Measurements from ENCODE around the gene TIMP2.
"Not testable (repeated sequence)": the region's sequence is repeated elsewhere in the genome, so short reads cannot be mapped to it uniquely, and the experiment has no call there.

DNA sequence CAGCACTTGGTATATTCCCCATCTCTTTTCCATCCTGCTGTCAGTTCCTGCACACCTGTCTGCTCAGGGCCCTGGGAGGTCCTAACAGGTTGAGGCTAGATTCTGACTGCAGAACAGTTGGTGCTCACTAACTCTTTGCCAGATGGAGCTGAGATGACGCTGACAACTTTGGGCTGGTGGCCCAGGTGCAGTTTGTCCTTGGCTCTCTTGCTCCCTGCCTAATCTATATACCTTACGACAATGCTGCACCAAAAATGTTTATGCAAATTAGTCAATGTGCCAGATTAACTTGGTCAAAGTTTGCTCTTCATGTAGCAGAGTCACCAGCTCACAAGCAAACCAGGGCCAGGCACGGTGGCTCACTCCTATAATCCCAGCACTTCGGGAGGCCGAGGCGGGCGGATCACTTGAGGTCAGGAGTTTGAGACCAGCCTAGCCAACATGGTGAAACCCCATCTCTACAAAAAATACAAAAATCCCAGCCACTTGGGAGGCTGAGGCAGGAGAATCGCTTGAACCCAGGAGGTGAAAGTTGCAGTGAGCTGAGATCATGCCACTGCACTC, 48.2 kb downstream of the TIMP2 start:
- TF ChIP-seq, protein P1, sequence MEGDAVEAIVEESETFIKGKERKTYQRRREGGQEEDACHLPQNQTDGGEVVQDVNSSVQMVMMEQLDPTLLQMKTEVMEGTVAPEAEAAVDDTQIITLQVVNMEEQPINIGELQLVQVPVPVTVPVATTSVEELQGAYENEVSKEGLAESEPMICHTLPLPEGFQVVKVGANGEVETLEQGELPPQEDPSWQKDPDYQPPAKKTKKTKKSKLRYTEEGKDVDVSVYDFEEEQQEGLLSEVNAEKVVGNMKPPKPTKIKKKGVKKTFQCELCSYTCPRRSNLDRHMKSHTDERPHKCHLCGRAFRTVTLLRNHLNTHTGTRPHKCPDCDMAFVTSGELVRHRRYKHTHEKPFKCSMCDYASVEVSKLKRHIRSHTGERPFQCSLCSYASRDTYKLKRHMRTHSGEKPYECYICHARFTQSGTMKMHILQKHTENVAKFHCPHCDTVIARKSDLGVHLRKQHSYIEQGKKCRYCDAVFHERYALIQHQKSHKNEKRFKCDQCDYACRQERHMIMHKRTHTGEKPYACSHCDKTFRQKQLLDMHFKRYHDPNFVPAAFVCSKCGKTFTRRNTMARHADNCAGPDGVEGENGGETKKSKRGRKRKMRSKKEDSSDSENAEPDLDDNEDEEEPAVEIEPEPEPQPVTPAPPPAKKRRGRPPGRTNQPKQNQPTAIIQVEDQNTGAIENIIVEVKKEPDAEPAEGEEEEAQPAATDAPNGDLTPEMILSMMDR (conservative IDR thresholded peaks at IDR 0.05; ENCODE audit: low read length): not testable (repeated sequence)
- TF ChIP-seq EZH2phosphoT487 (IDR thresholded peaks at IDR 0.05; ENCODE audit: borderline replicate concordance, low read depth, low read length): not testable (repeated sequence)

Data from OCI-LY7 (cell line).